Breast epithelium (tissue), 4 donors: ENCODE results near the gene CROCC2. TPM values are rescaled to one million over a fixed set of nuclear protein-coding genes. Genes with fewer than 3 reads are reported as not detected.

Source experiments
- DNase-seq, 2 donors: peaks; one replicate each; pipeline ENCODE4 v3.0.0-alpha.2; 2019; ENCODE audit warnings: low spot score in 2 of 2
- H3K27ac ChIP-seq, 2 donors: fragments of 200-600 bp; sonication (generic) in 1 of 2; one replicate each; pipeline ENCODE4 v1.5.1; 2016 to 2019; ENCODE audit warnings: mild to moderate bottlenecking in 1 of 2
- H3K27me3 ChIP-seq, 2 donors: fragments of 200-600 bp; sonication (generic) in 1 of 2; one replicate each; pipeline versions ENCODE4 v1.5.1 to v1.6.0; 2017 to 2019; ENCODE audit warnings: control low read depth in 1 of 2, mild to moderate bottlenecking in 1 of 2
- H3K36me3 ChIP-seq: fragments of 200-600 bp; one replicate; pipeline ENCODE4 v1.5.1; 2019
- H3K4me1 ChIP-seq, 2 donors: fragments of 200-600 bp; sonication (generic); one replicate each; pipeline ENCODE4 v1.5.1; 2016 to 2019; ENCODE audit warnings: control low read depth in 1 of 2
- H3K4me3 ChIP-seq, 3 donors: fragments of 200-600 bp; sonication (generic); 1 replicate in 2 of 3; 2 replicates in 1 of 3; pipeline ENCODE4 v1.5.1; 2016 to 2019; ENCODE audit warnings: mild to moderate bottlenecking in 3 of 3, moderate library complexity in 2 of 3
- H3K9me3 ChIP-seq, 2 donors: fragments of 200-600 bp; sonication (generic) in 1 of 2; one replicate each; pipeline ENCODE4 v1.5.1; 2016 to 2019; ENCODE audit warnings: control low read depth in 1 of 2
- POLR2A ChIP-seq: fragments of 450-650 bp; IDR thresholded peaks from one replicate; pipeline ENCODE4 v1.6.1; 2016; ENCODE audit warnings: antibody characterized with exemption, mild to moderate bottlenecking, moderate library complexity
- POLR2AphosphoS5 ChIP-seq, 3 donors: sonication (generic); formaldehyde crosslinking; IDR thresholded peaks; one replicate each; pipeline ENCODE4 v1.6.1; 2017; ENCODE audit warnings: antibody characterized with exemption in 3 of 3
- intact Hi-C: fragments of 100-400 bp; cut with DNase I; formaldehyde crosslinking; loops from one replicate; pipeline ENCODE4 v1.15.1; 2023; ENCODE audit warnings: low total_unique reads
- total RNA-seq, 3 donors: library from RNA; depleted of rRNA; stranded (reverse); fragments of >200 nt; gene quantifications; one replicate each; pipeline ENCODE4 v1.1.0, GENCODE V29; 2016
- TF ChIP-seq, protein P1 (sequence below), 3 donors: fragments of 450-650 bp; IDR thresholded peaks; one replicate each; pipeline ENCODE4 v1.5.1; 2016 to 2017; ENCODE audit warnings: antibody characterized with exemption in 3 of 3, mild to moderate bottlenecking in 3 of 3, moderate library complexity in 3 of 3

CROCC2 gene
- total RNA-seq, 3 donors from 2014 or later: 0.33 TPM; not detected in 2

DNA sequence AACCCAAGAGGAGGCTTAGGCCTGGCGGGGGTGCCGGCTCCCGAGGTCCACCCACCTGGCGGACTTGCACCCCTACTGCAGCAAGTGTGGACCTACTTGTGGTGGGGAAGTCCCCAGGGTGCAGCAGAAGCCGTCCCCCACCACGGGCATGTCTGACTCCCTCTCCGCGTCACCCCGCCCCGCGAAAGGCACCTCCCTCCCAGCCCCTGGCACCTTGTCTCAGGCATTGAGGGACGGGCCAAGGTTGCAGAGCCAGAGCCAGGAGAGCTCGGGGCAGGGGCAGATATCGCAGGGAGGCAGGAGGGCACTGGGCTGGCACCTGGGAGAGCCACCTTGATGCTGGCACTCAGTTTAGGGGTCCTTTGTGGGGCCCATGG is 19.0 kb downstream of the CROCC2 start:
- intact Hi-C loops: no loop called here
- H3K27ac ChIP-seq: no peak overlapping the region
- H3K9me3 ChIP-seq: peaks cover 0 to 8% of the 10 kb centered on the region in 2 donors
- no peak overlapping the region for H3K4me3 ChIP-seq
- TF ChIP-seq POLR2A: no peak
- TF ChIP-seq, protein P1, sequence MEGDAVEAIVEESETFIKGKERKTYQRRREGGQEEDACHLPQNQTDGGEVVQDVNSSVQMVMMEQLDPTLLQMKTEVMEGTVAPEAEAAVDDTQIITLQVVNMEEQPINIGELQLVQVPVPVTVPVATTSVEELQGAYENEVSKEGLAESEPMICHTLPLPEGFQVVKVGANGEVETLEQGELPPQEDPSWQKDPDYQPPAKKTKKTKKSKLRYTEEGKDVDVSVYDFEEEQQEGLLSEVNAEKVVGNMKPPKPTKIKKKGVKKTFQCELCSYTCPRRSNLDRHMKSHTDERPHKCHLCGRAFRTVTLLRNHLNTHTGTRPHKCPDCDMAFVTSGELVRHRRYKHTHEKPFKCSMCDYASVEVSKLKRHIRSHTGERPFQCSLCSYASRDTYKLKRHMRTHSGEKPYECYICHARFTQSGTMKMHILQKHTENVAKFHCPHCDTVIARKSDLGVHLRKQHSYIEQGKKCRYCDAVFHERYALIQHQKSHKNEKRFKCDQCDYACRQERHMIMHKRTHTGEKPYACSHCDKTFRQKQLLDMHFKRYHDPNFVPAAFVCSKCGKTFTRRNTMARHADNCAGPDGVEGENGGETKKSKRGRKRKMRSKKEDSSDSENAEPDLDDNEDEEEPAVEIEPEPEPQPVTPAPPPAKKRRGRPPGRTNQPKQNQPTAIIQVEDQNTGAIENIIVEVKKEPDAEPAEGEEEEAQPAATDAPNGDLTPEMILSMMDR (IDR thresholded peaks at IDR 0.05): no peak
- no peak for TF ChIP-seq POLR2AphosphoS5 (IDR thresholded peaks at IDR 0.05)
- no peaks in the 10 kb centered on the region for H3K4me1 ChIP-seq
- DNase-seq: peak in 1 of 2 donors; percentile 43
- H3K27me3 ChIP-seq: no peaks in the 10 kb centered on the region
- H3K36me3 ChIP-seq: no peaks in the 10 kb centered on the region

- intact Hi-C loops: no loop called here
Observed at GRCh38 chr2:240925568-240926515, 19.7 kb downstream of the CROCC2 start.

GRCh38 chr2:240926516-240927389 is 20.6 kb downstream of the CROCC2 start:
- H3K9me3 ChIP-seq: peaks cover 0 to 8% of the 10 kb centered on the region in 2 donors
- TF ChIP-seq, protein P1 (IDR thresholded peaks at IDR 0.05): no peak
- TF ChIP-seq POLR2AphosphoS5 (IDR thresholded peaks at IDR 0.05) (no peak), POLR2A (no peak)
- DNase-seq: peak in 1 of 2 donors; percentile 48
- intact Hi-C loops: no loop called here
- no peaks in the 10 kb centered on the region for H3K4me1 ChIP-seq
- H3K4me3 ChIP-seq: no peak overlapping the region
- H3K36me3 ChIP-seq: no peaks in the 10 kb centered on the region
- H3K27me3 ChIP-seq: no peaks in the 10 kb centered on the region
- no peak overlapping the region for H3K27ac ChIP-seq

More at GRCh38 chr2:240925568-240926515, 19.7 kb downstream of the CROCC2 start:
- Histone ChIP-seq H3K4me3 (no peak overlapping the region), H3K4me1 (no peaks in the 10 kb centered on the region), H3K36me3 (no peaks in the 10 kb centered on the region), H3K27ac (no peak overlapping the region), H3K27me3 (no peaks in the 10 kb centered on the region), H3K9me3 (peaks cover 0 to 8% of the 10 kb centered on the region in 2 donors)
- peak in 1 of 2 donors; percentile 48 for DNase-seq
- TF ChIP-seq POLR2AphosphoS5 (IDR thresholded peaks at IDR 0.05): no peak
- TF ChIP-seq POLR2A: no peak
- TF ChIP-seq, protein P1 (IDR thresholded peaks at IDR 0.05): no peak

- H3K4me3 ChIP-seq: no peak overlapping the region
- TF ChIP-seq, protein P1 (IDR thresholded peaks at IDR 0.05): no peak
- TF ChIP-seq POLR2AphosphoS5 (IDR thresholded peaks at IDR 0.05) (no peak), POLR2A (no peak)
- intact Hi-C loops: no loop called here
- H3K4me1 ChIP-seq: no peaks in the 10 kb centered on the region
- H3K36me3 ChIP-seq: no peaks in the 10 kb centered on the region
- DNase-seq: no peak
- H3K9me3 ChIP-seq: peaks cover 0 to 8% of the 10 kb centered on the region in 2 donors
- H3K27ac ChIP-seq: no peak overlapping the region
- no peaks in the 10 kb centered on the region for H3K27me3 ChIP-seq
Observed at GRCh38 chr2:240927390-240927781, 21.2 kb downstream of the CROCC2 start.
